T-helper 2 cell treated with Interferon-gamma antibody and Interleukin-4, amounts not matched to agents 5 μg/mL and 100 μg/mL, for 36 hours (primary cell): ENCODE measurements around the gene HNRNPM.

Source experiments
- DNase-seq: peaks from one replicate; pipeline ENCODE4 v3.0.0; 2021; ENCODE audit warnings: low spot score
- H3K27ac Mint-ChIP-seq: one replicate; pipeline ENCODE4 v1.8.0; 2021; ENCODE audit warnings: mild to moderate bottlenecking, mixed read lengths
- H3K27me3 Mint-ChIP-seq: one replicate; pipeline ENCODE4 v1.8.0; 2021; ENCODE audit warnings: low read depth, mixed read lengths
- H3K36me3 Mint-ChIP-seq: one replicate; pipeline ENCODE4 v1.8.0; 2021; ENCODE audit warnings: low read depth, mixed read lengths
- H3K4me1 Mint-ChIP-seq: one replicate; pipeline ENCODE4 v1.8.0; 2021; ENCODE audit warnings: low read depth, mixed read lengths
- H3K4me3 Mint-ChIP-seq: one replicate; pipeline ENCODE4 v1.8.0; 2022; ENCODE audit warnings: mild to moderate bottlenecking, moderate library complexity, mixed read lengths
- H3K9me3 Mint-ChIP-seq: one replicate; pipeline ENCODE4 v1.8.0; 2021; ENCODE audit warnings: mixed read lengths

The HNRNPM gene

GRCh38 chr19:8476524-8476923 is 31.7 kb downstream of the HNRNPM start:
- Mint-ChIP-seq H3K9me3 (no peaks in the 10 kb centered on the region), H3K27ac (no peak overlapping the region), H3K4me1 (peaks cover 40% of the 10 kb centered on the region)

GRCh38 chr19:8477889-8478288 is 33.1 kb downstream of the HNRNPM start:
- no peak for DNase-seq
- Mint-ChIP-seq H3K4me1 (peaks cover 37% of the 10 kb centered on the region), H3K27ac (peak overlapping the region; percentile 34), H3K27me3 (no peaks in the 10 kb centered on the region), H3K4me3 (no peak overlapping the region), H3K36me3 (peaks cover 59% of the 10 kb centered on the region), H3K9me3 (no peaks in the 10 kb centered on the region)

More at GRCh38 chr19:8476524-8476923, 31.7 kb downstream of the HNRNPM start:
- peaks cover 58% of the 10 kb centered on the region for H3K36me3 Mint-ChIP-seq
- H3K27me3 Mint-ChIP-seq, result no peaks in the 10 kb centered on the region
- DNase-seq, result no peak
- no peak overlapping the region for H3K4me3 Mint-ChIP-seq

GRCh38 chr19:8478598-8478997 is 33.8 kb downstream of the HNRNPM start:
- Mint-ChIP-seq H3K9me3 (no peaks in the 10 kb centered on the region), H3K4me3 (no peak overlapping the region), H3K36me3 (peaks cover 62% of the 10 kb centered on the region), H3K27ac (peak overlapping the region; percentile 27), H3K27me3 (no peaks in the 10 kb centered on the region), H3K4me1 (peaks cover 34% of the 10 kb centered on the region)
- DNase-seq, result no peak

- Mint-ChIP-seq H3K4me3 (no peak overlapping the region), H3K4me1 (peaks cover 28% of the 10 kb centered on the region), H3K9me3 (no peaks in the 10 kb centered on the region), H3K27me3 (no peaks in the 10 kb centered on the region), H3K27ac (peak overlapping the region; percentile 11), H3K36me3 (peaks cover 58% of the 10 kb centered on the region)
- DNase-seq, result no peak
These were observed 36.4 kb downstream of the HNRNPM start for GRCh38 chr19:8481201-8481600.

- Mint-ChIP-seq H3K27me3 (no peaks in the 10 kb centered on the region), H3K27ac (peak overlapping the region; percentile 11), H3K36me3 (peaks cover 59% of the 10 kb centered on the region)
These were observed 36.8 kb downstream of the HNRNPM start for GRCh38 chr19:8481616-8482015.

GRCh38 chr19:8482696-8483095 is 37.9 kb downstream of the HNRNPM start:
- Mint-ChIP-seq H3K4me1 (peaks cover 38% of the 10 kb centered on the region), H3K4me3 (no peak overlapping the region), H3K9me3 (no peaks in the 10 kb centered on the region)

More at GRCh38 chr19:8481616-8482015, 36.8 kb downstream of the HNRNPM start:
- DNase-seq, result no peak
- H3K9me3 Mint-ChIP-seq, result no peaks in the 10 kb centered on the region
- H3K4me3 Mint-ChIP-seq, result no peak overlapping the region
- peaks cover 32% of the 10 kb centered on the region for H3K4me1 Mint-ChIP-seq

GRCh38 chr19:8483165-8483564 is 38.4 kb downstream of the HNRNPM start:
- no peak for DNase-seq

More at GRCh38 chr19:8482696-8483095, 37.9 kb downstream of the HNRNPM start:
- peaks cover 64% of the 10 kb centered on the region for H3K36me3 Mint-ChIP-seq
- no peak for DNase-seq
- H3K27ac Mint-ChIP-seq, result peak overlapping the region; percentile 14
- H3K27me3 Mint-ChIP-seq, result no peaks in the 10 kb centered on the region

GRCh38 chr19:8484331-8484894 is 39.6 kb downstream of the HNRNPM start:
- DNase-seq, result no peak
- Mint-ChIP-seq H3K9me3 (no peaks in the 10 kb centered on the region), H3K36me3 (peaks cover 66% of the 10 kb centered on the region), H3K27ac (no peak overlapping the region), H3K4me3 (no peak overlapping the region), H3K27me3 (no peaks in the 10 kb centered on the region), H3K4me1 (peaks cover 36% of the 10 kb centered on the region)

More at GRCh38 chr19:8483165-8483564, 38.4 kb downstream of the HNRNPM start:
- peak overlapping the region; percentile 14 for H3K27ac Mint-ChIP-seq
- no peaks in the 10 kb centered on the region for H3K9me3 Mint-ChIP-seq
- peaks cover 38% of the 10 kb centered on the region for H3K4me1 Mint-ChIP-seq
- peaks cover 64% of the 10 kb centered on the region for H3K36me3 Mint-ChIP-seq
- no peaks in the 10 kb centered on the region for H3K27me3 Mint-ChIP-seq
- no peak overlapping the region for H3K4me3 Mint-ChIP-seq

- DNase-seq, result no peak
- Mint-ChIP-seq H3K27me3 (no peaks in the 10 kb centered on the region), H3K4me1 (peaks cover 34% of the 10 kb centered on the region), H3K9me3 (no peaks in the 10 kb centered on the region), H3K27ac (peak overlapping the region; percentile 83), H3K36me3 (peaks cover 64% of the 10 kb centered on the region), H3K4me3 (no peak overlapping the region)
These were observed 41.0 kb downstream of the HNRNPM start for GRCh38 chr19:8485561-8486371.

GRCh38 chr19:8486661-8487136 is 41.9 kb downstream of the HNRNPM start:
- Mint-ChIP-seq H3K27ac (peak overlapping the region; percentile 85), H3K27me3 (no peaks in the 10 kb centered on the region), H3K4me1 (peaks cover 26% of the 10 kb centered on the region), H3K36me3 (peaks cover 56% of the 10 kb centered on the region), H3K9me3 (no peaks in the 10 kb centered on the region), H3K4me3 (peak overlapping the region; percentile 57)
- no peak for DNase-seq

- Mint-ChIP-seq H3K36me3 (peaks cover 54% of the 10 kb centered on the region), H3K27me3 (no peaks in the 10 kb centered on the region), H3K9me3 (no peaks in the 10 kb centered on the region), H3K4me3 (peak overlapping the region; percentile 57), H3K4me1 (peaks cover 26% of the 10 kb centered on the region), H3K27ac (peak overlapping the region; percentile 85)
- peak; percentile 39 for DNase-seq
These were observed 42.5 kb downstream of the HNRNPM start for GRCh38 chr19:8487137-8487851.

- Mint-ChIP-seq H3K27me3 (no peaks in the 10 kb centered on the region), H3K36me3 (peaks cover 45% of the 10 kb centered on the region), H3K4me3 (no peak overlapping the region)
These were observed 43.6 kb downstream of the HNRNPM start for GRCh38 chr19:8488365-8488764.

GRCh38 chr19:8489561-8490394 is 45.0 kb downstream of the HNRNPM start:
- H3K4me1 Mint-ChIP-seq, result peaks cover 25% of the 10 kb centered on the region

More at GRCh38 chr19:8488365-8488764, 43.6 kb downstream of the HNRNPM start:
- Mint-ChIP-seq H3K4me1 (peaks cover 23% of the 10 kb centered on the region), H3K27ac (peak overlapping the region; percentile 85), H3K9me3 (no peaks in the 10 kb centered on the region)
- no peak for DNase-seq

More at GRCh38 chr19:8489561-8490394, 45.0 kb downstream of the HNRNPM start:
- Mint-ChIP-seq H3K27ac (no peak overlapping the region), H3K4me3 (no peak overlapping the region), H3K27me3 (no peaks in the 10 kb centered on the region), H3K9me3 (no peaks in the 10 kb centered on the region), H3K36me3 (peaks cover 34% of the 10 kb centered on the region)
- no peak for DNase-seq
